Pancreas (tissue), 10 donors: ENCODE results near the gene SLC30A3. TPM values are rescaled to one million over a fixed set of nuclear protein-coding genes. Genes with fewer than 3 reads are reported as not detected.

Source experiments
- ATAC-seq, 4 donors: fragments of 200-7000 bp; cut with Tn5 transposase; one replicate each; pipeline versions ENCODE4 v1.8.0 to v1.9.1; 2020; ENCODE audit warnings: mild to moderate bottlenecking in 4 of 4, moderate library complexity in 4 of 4
- DNase-seq, 6 donors: peaks; one replicate each; pipeline ENCODE4 v3.0.0-alpha.2; 2020
- FAIRE-seq: peaks from 2 replicates; lab custom pipeline; 2012; peaks lifted over from hg19 to GRCh38; lab: Jason Lieb, UNC
- H3K27ac ChIP-seq, 4 donors: fragments of 200-600 bp; sonication (generic); 1 replicate in 3 of 4; 2 replicates in 1 of 4; pipeline versions ENCODE4 v1.5.0 to v1.8.0; 2020
- H3K27me3 ChIP-seq, 4 donors: fragments of 200-600 bp; one replicate each; pipeline ENCODE4 v1.8.0; 2021
- H3K36me3 ChIP-seq, 3 donors: fragments of 200-600 bp; sonication (generic) in 1 of 3; one replicate each; pipeline versions ENCODE4 v1.5.0 to v1.8.0; 2020 to 2021
- H3K4me1 ChIP-seq, 3 donors: fragments of 200-600 bp; one replicate each; pipeline ENCODE4 v1.8.0; 2021
- H3K4me3 ChIP-seq, 4 donors: fragments of 200-600 bp; sonication (generic) in 2 of 4; one replicate each; pipeline versions ENCODE4 v1.5.0 to v1.8.0; 2020 to 2021
- H3K9me3 ChIP-seq, 4 donors: fragments of 200-600 bp; one replicate each; pipeline ENCODE4 v1.8.0; 2021
- WGBS, 2 donors: extraction: QIAGEN DNeasy Blood & Tissue Kit; methylation state at CpG; one replicate each; pipeline ENCODE4 v1.1.7; 2013; 5-methylcytosine and 5-hydroxymethylcytosine counted together
- intact Hi-C, 3 donors: fragments of 100-400 bp; cut with DNase I; formaldehyde crosslinking; loops; one replicate each; pipeline versions ENCODE4 v1.11.1 to v1.14.2; 2022
- polyA plus RNA-seq, 2 donors: library from polyadenylated mRNA; stranded (reverse); fragments of 200-250 nt; gene quantifications; one replicate each; pipeline ENCODE4 v1.2.3, GENCODE V29; 2013
- total RNA-seq, 6 donors: library from RNA; stranded (reverse); fragmentation: NEBNext Ultra II Directional in 4 of 6; extraction: Animal tissue kit (Norgen Biotek cat#: 25700) in 4 of 6; gene quantifications; one replicate each; pipeline versions ENCODE4 v1.2.1 to v1.2.4, GENCODE V29; 2021 to 2023
- TF ChIP-seq, protein P1 (sequence below), 4 donors: fragments of 200-600 bp; sonication (generic) in 3 of 4; IDR thresholded peaks; one replicate each; pipeline versions ENCODE4 v1.5.0 to v1.8.0; 2021; ENCODE audit warnings: antibody characterized with exemption in 4 of 4
- donor health status: healthy with polysubstance abuse.
- donor health status: DM: no; HTN: no; CAD: no; lungs with moderate emphysema.
- donor health status: DM: no; HTN: no; CAD: no.
- donor health status: control.
- donor health status: control.
- donor health status: Bipolar disorder and iron deficiency.
- donor health status: DM: yes; HTN: yes; CAD: no.
- donor health status: DM: no; HTN: no; CAD: no.
- donor health status: DM: no; HTN: no; CAD: no.
- donor health status: DM: yes; HTN: yes; CAD: no.

The SLC30A3 gene
- total and polyA plus RNA-seq, 8 donors: 0.12 to 0.15 TPM; not detected in 6

- no peaks in the 10 kb centered on the region for H3K9me3 ChIP-seq
- WGBS, 2 donors: 19 to 22% methylated on average over 22 of the region's 22 CpGs
- no peaks in the 10 kb centered on the region for H3K4me1 ChIP-seq
- no peak overlapping the region for H3K4me3 ChIP-seq
- FAIRE-seq (no peak), DNase-seq (peak in 5 of 6 donors; percentile 25 to 84 (median 59)), ATAC-seq (peak; percentile 81 to 97 (median 86))
- TF ChIP-seq, protein P1, sequence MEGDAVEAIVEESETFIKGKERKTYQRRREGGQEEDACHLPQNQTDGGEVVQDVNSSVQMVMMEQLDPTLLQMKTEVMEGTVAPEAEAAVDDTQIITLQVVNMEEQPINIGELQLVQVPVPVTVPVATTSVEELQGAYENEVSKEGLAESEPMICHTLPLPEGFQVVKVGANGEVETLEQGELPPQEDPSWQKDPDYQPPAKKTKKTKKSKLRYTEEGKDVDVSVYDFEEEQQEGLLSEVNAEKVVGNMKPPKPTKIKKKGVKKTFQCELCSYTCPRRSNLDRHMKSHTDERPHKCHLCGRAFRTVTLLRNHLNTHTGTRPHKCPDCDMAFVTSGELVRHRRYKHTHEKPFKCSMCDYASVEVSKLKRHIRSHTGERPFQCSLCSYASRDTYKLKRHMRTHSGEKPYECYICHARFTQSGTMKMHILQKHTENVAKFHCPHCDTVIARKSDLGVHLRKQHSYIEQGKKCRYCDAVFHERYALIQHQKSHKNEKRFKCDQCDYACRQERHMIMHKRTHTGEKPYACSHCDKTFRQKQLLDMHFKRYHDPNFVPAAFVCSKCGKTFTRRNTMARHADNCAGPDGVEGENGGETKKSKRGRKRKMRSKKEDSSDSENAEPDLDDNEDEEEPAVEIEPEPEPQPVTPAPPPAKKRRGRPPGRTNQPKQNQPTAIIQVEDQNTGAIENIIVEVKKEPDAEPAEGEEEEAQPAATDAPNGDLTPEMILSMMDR (IDR thresholded peaks at IDR 0.05): peak; percentile 18 to 60 (median 37)
- H3K27ac ChIP-seq: no peak overlapping the region
- no peaks in the 10 kb centered on the region for H3K27me3 ChIP-seq
- intact Hi-C loops: no loop called here
- no peaks in the 10 kb centered on the region for H3K36me3 ChIP-seq
Observed at GRCh38 chr2:27249891-27250651, 12.8 kb downstream of the SLC30A3 start.

DNA sequence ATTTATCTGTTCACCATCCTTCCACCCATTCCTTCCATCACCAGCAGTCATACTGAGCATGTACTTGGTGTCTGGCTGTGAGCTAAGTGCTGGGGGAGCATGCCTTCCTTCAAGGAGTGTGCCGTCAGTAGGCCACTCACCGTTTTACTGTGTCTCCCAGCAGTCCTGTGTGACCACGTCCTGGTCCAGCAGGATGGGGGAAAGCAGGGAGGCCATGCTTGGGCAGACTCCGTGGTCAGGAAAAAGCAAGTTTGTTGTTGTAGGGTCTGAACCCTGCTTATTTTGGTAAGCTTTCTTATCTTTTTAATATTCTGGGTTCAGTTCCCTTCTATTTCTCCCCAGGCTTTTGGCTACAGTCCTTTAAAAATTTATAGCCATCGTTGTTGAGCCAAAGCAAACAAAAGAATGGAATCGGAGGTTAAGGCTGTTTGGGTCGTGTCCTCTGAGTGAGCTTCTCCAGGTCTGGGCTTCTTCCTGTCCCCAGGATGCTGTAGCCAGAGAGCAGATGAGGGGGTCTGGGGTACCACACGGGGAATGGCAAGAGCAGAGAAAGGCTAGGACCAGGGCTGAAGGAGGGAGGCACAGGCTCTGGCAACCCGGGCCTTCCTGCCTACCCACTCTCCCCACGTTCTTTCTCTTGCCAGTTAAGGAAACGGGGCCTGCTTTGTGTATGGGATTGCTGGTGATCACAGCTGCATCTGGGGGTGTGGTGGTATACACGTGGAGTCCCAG, 13.5 kb downstream of the SLC30A3 start:
- peak in 1 of 6 donors; percentile 22 for DNase-seq
- H3K36me3 ChIP-seq: no peaks in the 10 kb centered on the region
- 46 to 50% methylated on average over 12 of the region's 12 CpGs for WGBS, 2 donors
- no peaks in the 10 kb centered on the region for H3K4me1 ChIP-seq
- no peak for ATAC-seq
- no peak overlapping the region for H3K4me3 ChIP-seq
- intact Hi-C loops: no loop called here
- TF ChIP-seq, protein P1 (IDR thresholded peaks at IDR 0.05): no peak
- H3K27me3 ChIP-seq: no peaks in the 10 kb centered on the region
- H3K9me3 ChIP-seq: no peaks in the 10 kb centered on the region
- no peak overlapping the region for H3K27ac ChIP-seq
- FAIRE-seq: no peak

DNA sequence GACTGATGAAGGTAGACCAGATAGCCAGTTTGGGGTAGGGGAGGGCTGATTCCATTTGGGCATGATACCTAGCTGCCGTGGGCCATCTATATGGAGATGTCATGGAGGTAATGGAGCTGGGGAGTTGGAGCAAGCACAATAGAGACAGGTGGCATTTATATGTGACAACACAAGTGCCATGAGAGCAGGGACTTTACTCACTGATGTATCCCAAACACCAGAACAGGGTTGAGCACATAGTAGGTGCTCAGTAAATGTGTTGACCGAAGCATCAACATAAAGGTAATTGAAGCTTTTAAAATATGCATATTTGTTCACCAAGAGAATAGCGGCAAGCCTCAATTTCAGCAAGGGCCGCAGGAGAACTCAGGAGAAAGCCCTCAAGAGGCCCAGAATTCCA, 15.0 kb downstream of the SLC30A3 start:
- Histone ChIP-seq H3K9me3 (no peaks in the 10 kb centered on the region), H3K27me3 (no peaks in the 10 kb centered on the region), H3K36me3 (peaks cover 0 to 7% (median 0%) of the 10 kb centered on the region in 3 donors), H3K4me3 (no peak overlapping the region), H3K27ac (no peak overlapping the region), H3K4me1 (no peaks in the 10 kb centered on the region)
- 58 to 78% methylated on average over 4 of the region's 4 CpGs for WGBS, 2 donors
- FAIRE-seq: no peak
- TF ChIP-seq, protein P1 (IDR thresholded peaks at IDR 0.05): no peak
- DNase-seq: no peak
- ATAC-seq: no peak
- intact Hi-C loops: no loop called here

GRCh38 chr2:27245626-27246025, 17.2 kb downstream of the SLC30A3 start:
- no peak for ATAC-seq
- FAIRE-seq: no peak
- no peaks in the 10 kb centered on the region for H3K27me3 ChIP-seq
- no peak overlapping the region for H3K27ac ChIP-seq
- peaks cover 0 to 27% (median 3%) of the 10 kb centered on the region in 3 donors for H3K36me3 ChIP-seq
- TF ChIP-seq, protein P1 (IDR thresholded peaks at IDR 0.05): no peak
- intact Hi-C loops: no loop called here
- no peaks in the 10 kb centered on the region for H3K4me1 ChIP-seq
- 74 to 80% methylated on average over 4 of the region's 4 CpGs for WGBS, 2 donors
- H3K4me3 ChIP-seq: no peak overlapping the region
- H3K9me3 ChIP-seq: no peaks in the 10 kb centered on the region
- no peak for DNase-seq
